GM12891 (cell line): ENCODE measurements around the gene TRIM50.

Source experiments
- PAX5 ChIP-seq: IDR thresholded peaks from 2 replicates; pipeline ENCODE4 v1.6.1; 2011; ENCODE audit warnings: low read length, moderate library complexity, mild to moderate bottlenecking; ENCODE audit not compliant: insufficient read depth, severe bottlenecking
- POLR2A ChIP-seq: IDR thresholded peaks from 2 replicates; pipeline ENCODE4 v1.6.1; 2011; ENCODE audit warnings: low read depth, low read length, control low read depth
- POLR2AphosphoS5 ChIP-seq: IDR thresholded peaks from 2 replicates; pipeline ENCODE4 v1.6.1; 2011; ENCODE audit warnings: low read depth, low read length, control low read depth
- POU2F2 ChIP-seq: IDR thresholded peaks from 2 replicates; pipeline ENCODE4 v1.6.1; 2011; ENCODE audit warnings: low read depth, mild to moderate bottlenecking, control low read depth, low read length, moderate library complexity
- SPI1 ChIP-seq: IDR thresholded peaks from 2 replicates; pipeline ENCODE4 v1.6.1; 2011; ENCODE audit warnings: low read depth, low read length, control low read depth
- TAF1 ChIP-seq: IDR thresholded peaks from 2 replicates; pipeline ENCODE4 v1.6.1; 2011; ENCODE audit warnings: low read depth, low read length, control low read depth

- no peak for TF ChIP-seq POLR2AphosphoS5
- no peak for TF ChIP-seq TAF1
- no peak for TF ChIP-seq POLR2A
- TF ChIP-seq POU2F2 = no peak
- no peak for TF ChIP-seq PAX5
- TF ChIP-seq SPI1 = no peak
Observed at GRCh38 chr7:73345951-73346350, 18.1 kb upstream of the TRIM50 start.
